ENCODE data around the gene FYCO1. TPM values are rescaled to one million over a fixed set of nuclear protein-coding genes. Genes with fewer than 3 reads are reported as not detected.

The FYCO1 gene
- total RNA-seq, 1 donor from 2014 or later, result 94.4 TPM

GRCh38 chr3:45943207-45943846 lies 52.3 kb downstream of the FYCO1 start, which contains the start of gene CXCR6:
Gene CXCR6, plus strand, starts transcription at chr3:45943464. Its CDS starts 3,018 bp downstream, at chr3:45946482.
- no peak for DNase-seq (ENCODE audit: low spot score)

GRCh38 chr3:45942051-45942825 lies 53.4 kb downstream of the FYCO1 start:
- DNase-seq (ENCODE audit: low spot score), result no peak

DNA sequence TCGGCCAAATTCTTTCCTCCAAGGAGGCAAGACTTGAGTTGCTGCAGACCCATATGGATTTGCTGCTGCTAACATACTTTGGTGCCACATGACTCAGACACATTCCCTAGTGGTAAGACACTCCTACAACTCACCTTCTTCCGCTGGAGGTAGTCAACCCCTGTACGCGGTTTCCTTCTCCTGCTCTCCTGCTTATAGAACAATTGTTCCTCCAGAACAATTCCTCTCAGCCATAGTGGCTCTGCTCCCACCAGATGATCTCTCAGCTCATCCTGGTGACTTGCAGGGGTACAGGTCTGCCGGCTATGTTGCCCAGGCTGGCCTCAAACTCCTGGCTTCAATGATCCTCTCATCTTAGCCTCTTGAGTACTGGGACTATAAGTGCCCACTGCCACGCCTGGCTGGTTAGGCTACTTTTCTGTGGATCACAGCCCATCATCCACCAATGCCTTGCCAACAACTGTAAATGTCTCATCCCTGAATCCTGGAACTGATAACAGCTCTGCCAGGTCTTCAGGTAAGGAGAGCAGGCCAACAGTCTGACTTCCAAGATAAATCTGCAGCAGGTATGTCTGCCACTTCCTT lies 54.8 kb downstream of the FYCO1 start:
- DNase-seq (ENCODE audit: low spot score), result no peak

- DNase-seq (ENCODE audit: low spot score), result no peak
Observed at GRCh38 chr3:45940004-45940780, 55.4 kb downstream of the FYCO1 start.

DNA sequence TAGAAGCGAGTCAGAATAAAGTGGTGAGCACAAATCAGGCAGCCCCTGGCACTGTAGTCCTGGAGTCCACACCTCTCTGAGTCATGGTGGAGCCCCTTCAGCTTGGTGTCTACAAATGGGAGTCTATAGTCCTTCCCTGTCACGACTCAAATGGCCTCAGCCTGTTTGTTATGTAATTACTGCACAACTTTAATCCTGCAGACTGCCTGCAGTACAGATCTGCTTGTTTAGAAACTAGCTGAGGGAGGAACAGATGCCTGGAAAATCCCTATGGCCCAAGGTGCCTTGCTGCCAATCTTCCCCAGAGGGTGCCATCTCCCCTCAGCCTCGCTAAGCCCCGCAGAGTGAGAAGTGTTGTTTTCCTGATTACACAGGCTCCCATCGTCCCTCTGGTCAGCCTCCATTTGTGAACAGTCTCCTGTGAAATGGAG lies 56.3 kb downstream of the FYCO1 start:
- no peak for DNase-seq (ENCODE audit: low spot score)

DNA sequence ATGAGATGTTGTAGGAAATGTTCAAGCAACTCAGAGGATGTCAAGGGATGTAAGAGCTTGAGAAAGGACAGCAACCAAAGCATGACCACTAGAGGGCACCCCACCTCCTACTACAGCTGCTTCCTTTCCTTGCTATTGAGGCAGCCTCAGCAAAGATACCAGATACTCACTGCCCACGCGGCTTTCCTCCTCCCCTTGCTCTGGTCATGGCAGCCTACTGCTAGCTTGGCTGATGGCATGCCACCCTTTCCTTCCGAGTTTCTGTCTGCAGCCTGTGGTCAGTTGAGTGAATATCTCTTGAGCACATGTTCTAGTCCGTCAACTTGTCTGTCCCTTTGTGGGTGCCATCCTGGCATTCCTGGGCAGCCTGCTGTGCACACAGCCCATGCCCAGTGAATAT lies 56.8 kb downstream of the FYCO1 start:
- peak; percentile 92 for DNase-seq (ENCODE audit: low spot score)

DNA sequence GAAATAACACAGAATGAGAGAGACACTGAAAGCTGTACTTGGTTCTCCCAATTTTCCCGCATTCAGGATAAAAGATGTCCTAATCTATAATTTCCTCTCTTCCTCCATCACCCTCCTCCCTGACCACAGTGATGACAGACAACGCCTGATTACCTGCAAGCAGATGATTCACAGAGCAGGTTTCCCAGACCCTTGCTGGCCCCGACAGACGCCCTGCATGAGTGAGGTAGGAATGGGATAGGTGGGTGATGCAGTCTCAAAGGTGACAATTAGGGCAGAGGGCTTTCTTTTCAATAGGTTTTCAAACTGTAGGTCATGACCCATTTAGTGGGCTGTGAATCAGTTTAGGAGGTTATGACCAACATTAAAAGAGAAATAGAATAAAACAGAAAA lies 57.6 kb downstream of the FYCO1 start:
- DNase-seq (ENCODE audit: low spot score), result no peak

DNA sequence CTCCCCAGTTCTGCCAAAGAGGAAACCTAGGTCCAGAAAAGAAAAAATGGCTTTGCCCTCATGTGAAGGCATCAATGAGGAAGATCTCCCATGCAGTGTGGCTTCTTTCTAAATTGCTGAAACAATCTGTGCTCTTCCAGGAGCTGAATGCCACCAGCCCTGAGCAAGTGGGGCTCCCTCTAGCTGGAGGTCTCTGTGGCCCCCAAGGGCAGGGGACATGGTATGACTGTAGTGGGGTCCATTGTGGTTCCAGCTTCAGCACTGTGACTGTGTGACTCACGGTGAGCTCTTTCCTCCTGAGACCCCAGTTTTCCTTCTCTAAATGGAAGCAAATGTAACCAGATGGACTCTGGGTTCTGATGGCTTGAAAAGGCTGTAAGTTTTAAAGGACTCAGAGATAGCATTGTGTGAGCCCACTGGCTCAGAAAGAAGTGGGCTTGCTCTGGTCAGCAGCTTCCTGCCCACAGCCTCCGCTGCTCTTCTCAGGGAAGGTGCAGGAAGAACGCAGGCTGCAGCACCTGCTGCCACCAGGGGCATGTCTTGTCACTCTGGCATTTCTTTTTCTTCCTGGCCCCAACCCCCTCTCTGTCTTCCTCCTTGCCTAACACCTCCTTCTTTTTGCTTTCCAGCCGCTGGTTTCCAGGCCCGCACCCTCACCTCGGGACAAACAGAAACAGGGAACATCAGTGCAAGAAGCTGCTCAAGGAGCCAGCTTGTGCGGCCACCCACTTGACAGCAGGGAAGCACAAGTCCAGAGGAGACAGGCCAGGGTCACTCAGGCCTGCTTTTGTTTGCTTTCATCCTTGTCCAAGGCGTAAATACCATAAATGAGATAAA lies 58.2 kb downstream of the FYCO1 start:
- DNase-seq (ENCODE audit: low spot score), result no peak

DNA sequence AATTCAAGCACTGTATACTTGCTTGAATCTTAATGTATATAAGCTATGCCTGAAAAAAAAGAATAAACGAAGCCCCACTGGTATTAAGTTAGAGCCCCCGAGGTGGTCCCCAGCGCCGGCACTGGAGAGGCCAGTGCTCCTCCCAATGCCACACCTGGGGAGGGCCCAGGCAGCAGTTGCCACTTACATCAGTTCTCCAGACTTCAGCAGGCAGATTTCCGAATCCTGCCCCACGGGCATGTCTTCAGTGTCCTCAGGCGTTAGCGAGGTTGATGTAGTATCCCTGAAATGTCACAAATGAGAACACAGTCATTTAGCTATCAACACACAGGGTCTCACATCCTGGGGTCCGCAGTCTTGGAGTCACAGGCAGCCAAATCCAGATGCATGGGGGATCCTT lies 59.4 kb downstream of the FYCO1 start:
- no peak for DNase-seq (ENCODE audit: low spot score)

DNA sequence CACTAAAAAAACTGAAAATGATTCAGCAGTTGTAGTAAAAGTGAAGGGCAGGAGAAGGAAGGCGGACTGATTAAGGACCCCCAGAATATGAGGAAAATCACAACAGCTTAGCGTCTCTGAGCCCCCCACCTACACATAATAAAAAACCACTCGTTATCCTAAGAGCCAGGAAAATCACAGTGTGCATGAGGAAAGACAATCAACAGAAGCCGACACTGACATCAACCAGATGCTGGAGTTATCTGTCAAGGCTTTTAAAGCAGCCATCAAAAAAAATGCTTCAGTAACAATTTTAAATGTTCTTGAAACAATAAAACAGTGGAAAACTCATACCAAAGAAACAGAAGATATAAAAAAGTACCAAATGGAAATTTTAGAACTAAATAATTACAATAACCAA lies 62.0 kb downstream of the FYCO1 start:
- DNase-seq (ENCODE audit: low spot score), result no peak

- DNase-seq (ENCODE audit: low spot score), result no peak
Observed at GRCh38 chr3:45932112-45932511, 63.5 kb downstream of the FYCO1 start.

DNA sequence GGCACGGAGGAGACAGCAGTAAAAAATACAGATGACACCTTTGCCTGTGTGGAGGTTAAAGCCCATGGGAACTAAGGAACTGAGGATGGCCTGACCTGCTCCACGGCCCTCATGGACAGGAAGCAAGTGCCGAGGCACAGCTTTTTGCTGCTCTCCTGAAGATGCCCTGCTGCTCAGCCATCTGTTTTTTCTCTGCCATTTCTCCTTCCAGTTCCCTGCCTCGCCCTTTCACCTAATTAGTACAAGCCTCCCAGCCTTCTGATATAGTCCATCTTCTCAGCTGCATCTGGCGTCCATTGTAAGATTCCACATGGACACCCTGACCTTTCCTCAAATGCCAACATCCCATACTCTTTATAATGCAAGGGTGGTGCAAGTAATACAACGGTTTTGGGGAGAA lies 64.1 kb downstream of the FYCO1 start:
- DNase-seq (ENCODE audit: low spot score), result no peak

GRCh38 chr3:45929042-45929679 lies 66.5 kb downstream of the FYCO1 start:
- no peak for DNase-seq (ENCODE audit: low spot score)

- DNase-seq (ENCODE audit: low spot score), result no peak
Observed at GRCh38 chr3:45927881-45928280, 67.7 kb downstream of the FYCO1 start.

DNA sequence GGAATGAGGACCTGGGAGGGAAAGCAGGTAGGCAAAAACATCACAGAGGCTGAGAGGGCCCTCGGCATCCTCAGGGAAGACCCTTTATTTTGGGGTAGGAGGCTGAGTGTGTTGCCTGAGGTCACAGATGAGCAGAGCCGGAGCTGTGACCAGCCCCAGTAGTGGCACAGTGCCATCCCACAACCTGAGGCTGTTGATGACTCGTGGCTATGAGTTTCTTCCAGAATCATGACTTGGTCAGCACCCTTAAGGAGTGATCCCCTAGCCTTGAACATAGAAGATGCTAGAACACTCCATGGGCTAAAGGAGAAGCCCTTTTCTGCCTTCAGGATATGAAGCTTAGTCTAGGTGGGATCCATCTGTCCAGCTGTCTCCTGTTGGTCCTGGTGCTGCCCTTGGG lies 71.9 kb downstream of the FYCO1 start:
- no peak for DNase-seq (ENCODE audit: low spot score)

GRCh38 chr3:45922950-45923590 lies 72.6 kb downstream of the FYCO1 start:
- DNase-seq (ENCODE audit: low spot score), result no peak

- DNase-seq (ENCODE audit: low spot score), result no peak
Observed at GRCh38 chr3:45922039-45922326, 73.6 kb downstream of the FYCO1 start.

DNA sequence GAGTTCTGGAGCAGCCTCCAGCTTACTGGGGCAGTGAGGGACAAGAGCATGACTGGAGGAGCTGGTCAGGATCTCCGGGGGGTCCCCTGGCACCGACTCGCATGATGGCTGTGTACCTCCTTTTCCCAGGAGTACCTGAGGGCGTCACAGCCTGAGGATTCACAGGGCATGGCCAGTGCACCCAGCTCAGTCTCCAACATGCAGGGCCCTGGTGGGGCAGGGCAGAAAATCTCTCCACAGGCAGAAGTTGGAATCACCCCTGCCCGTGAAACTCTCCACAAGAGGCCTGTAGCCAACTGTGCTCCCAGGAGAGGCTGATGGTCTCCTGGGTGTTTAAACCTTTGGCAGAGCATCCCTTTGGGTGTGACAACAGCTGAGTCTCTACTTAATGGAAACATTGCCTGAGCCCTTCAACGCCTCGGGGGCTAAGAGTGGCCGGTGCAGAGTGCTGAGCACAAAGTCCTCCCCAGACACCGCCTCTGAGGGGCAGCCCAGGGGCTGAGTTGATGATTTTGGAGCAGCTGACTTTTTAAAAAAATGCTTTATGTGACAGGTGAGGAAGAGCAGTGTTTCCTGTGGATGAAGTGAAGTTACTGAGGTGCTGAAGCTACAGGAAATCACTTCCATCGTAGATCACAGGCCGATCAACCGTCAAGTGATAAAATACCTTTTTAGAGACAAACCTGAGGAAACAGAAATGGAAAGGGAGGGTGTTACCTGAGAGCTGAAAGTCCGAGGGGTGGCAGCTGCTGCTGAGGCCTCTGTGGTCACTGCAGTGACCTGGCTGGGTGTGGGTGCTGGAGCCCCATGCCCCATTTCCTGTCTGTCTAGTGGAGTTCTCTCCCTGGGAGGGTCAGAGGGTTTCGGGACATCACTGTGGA lies 74.2 kb downstream of the FYCO1 start:
- no peak for DNase-seq (ENCODE audit: low spot score)

GRCh38 chr3:45917146-45917898 lies 78.3 kb downstream of the FYCO1 start:
- no peak for DNase-seq (ENCODE audit: low spot score)
